Right ventricle myocardium superior (tissue), 1 donor: ENCODE results near the gene CCDC137. TPM values are rescaled to one million over a fixed set of nuclear protein-coding genes. Genes with fewer than 3 reads are reported as not detected.

Source experiments
- ATAC-seq: fragments of 200-7000 bp; cut with Tn5 transposase; one replicate; pipeline ENCODE4 v1.9.1; 2020; ENCODE audit warnings: mild to moderate bottlenecking; ENCODE audit not compliant: poor library complexity
- DNase-seq: peaks from one replicate; pipeline ENCODE4 v3.0.0-alpha.2; 2020
- intact Hi-C: fragments of 100-400 bp; cut with DNase I; formaldehyde crosslinking; loops from one replicate; pipeline ENCODE4 v1.11.2; 2022
- total RNA-seq: library from RNA; stranded (reverse); fragmentation: NEBNext Ultra II Directional; extraction: Animal tissue kit (Norgen Biotek cat#: 25700); gene quantifications from one replicate; pipeline ENCODE4 v1.2.1, GENCODE V29; 2021
- donor health status: DM: no; HTN: yes; CAD: no; lungs with severe emphysema.

Gene CCDC137
- total RNA-seq, 1 donor from 2014 or later = 4.8 TPM

DNA sequence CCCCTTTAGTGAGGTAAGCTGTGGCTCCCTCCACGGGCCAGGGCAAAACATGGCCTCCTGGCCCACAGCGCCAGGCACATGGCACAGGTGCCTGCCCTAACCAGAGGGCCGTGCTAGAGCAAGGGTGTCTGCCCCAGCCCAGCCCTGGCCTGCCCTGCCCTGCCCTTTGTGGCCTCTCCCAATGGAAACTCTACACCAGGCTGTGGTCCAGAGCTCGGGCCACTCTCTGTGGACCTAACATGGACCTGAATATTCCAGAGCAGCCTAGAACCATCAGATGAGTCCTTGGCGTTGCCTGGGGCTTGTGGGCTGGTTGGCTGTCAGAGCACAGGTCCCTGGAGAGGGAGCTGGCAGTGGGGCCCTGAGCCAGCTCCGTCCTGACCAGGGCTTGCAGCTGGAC, 28.7 kb downstream of the CCDC137 start:
- no peak for ATAC-seq
- no peak for DNase-seq
- intact Hi-C loops = no loop called here

DNA sequence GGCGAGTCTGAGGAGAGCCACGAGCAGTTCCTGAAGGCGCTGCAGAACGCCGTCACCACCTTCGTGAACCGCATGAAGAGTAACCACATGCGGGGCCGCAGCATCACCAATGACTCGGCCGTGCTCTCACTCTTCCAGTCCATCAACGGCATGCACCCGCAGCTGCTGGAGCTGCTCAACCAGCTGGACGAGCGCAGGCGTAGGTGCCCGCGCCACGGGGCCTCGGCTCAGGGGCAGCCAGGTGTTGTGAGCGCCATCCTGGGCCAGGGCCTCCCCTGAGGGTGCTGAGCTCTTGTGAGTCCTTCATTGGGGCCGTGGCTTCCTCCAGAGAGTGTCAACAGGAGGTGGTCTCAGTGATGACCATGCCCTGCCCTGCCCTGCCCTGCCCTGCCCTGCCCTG, 29.3 kb downstream of the CCDC137 start:
- intact Hi-C loops = no loop called here
- no peak for ATAC-seq
- DNase-seq = no peak

GRCh38 chr17:81696218-81696941, 29.8 kb downstream of the CCDC137 start:
- intact Hi-C loops = no loop called here
- DNase-seq (no peak), ATAC-seq (peak; percentile 9)

DNA sequence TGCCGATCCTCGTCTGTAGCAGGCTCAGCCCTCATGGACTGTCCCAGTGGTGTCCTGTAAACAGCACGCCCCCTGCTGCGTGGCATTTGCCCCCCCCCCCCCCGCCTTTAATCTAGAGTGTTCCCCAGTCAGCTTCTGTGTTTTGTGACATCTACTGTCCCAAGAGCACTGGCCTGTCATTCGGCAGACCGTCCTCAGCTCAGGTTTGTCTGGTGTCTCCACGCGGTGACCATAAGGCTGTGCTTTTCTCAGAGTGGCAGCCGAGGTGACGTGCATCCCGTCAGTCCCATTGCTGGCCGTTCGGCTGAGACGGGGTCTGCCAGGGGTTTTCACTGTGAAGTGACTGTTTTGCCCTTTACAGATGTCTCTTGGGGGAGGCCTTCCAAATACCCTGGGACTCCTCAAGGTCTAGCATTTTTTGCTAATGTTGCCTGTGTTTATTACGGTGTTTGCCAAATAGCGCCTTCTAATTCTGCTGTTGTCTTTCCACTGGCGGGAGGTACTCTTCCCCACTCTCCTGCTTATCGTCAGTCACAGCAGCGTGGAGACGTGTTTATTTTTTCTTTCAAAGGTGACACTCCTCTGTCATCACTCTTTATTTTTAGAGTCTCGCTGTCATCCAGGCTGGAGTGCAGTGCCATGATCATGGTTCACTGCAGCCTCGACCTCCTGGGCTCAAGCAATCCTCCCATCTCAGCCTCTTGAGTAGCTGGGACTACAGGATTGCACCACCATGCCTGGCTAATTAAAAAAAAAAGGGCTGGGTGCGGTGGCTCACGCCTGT, 30.9 kb downstream of the CCDC137 start:
- DNase-seq (no peak), ATAC-seq (peak; percentile 46)
- intact Hi-C loops = no loop called here

DNA sequence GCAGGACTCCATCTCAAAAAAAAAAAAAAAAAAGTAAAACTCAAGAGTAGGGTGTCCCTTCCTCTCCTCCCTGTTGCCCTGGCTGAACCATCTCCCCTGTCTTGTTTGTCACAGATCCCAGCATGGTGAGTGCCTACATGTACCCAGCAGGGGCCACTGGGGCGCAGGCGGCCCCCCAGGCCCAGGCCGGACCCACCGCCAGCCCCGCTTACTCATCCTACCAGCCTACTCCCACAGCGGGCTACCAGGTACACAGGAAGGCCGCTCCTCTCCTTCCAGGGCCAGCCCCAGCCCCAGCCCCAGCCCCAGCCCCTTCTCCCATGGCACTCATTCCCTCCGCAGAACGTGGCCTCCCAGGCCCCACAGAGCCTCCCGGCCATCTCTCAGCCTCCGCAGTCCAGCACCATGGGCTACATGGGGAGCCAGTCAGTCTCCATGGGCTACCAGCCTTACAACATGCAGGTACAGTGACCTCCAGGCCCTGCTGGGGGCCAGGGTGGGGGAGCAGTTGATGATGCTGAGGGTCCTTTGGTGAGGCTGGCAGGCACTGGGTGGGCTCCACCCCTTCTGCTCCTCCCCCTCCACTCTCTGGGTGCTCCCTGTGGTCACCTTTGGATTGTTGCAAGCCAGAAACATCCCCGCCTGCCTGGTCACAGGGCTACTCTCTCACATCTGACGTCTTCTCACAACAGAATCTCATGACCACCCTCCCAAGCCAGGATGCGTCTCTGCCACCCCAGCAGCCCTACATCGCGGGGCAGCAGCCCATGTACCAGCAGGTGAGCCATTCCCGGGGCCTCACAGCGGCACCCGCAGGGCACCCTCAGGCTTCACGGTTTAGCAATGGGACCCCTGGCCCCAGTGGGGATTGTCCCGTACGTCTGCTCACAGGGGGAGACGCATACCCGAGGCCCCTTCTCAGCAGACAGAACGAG, 34.1 kb downstream of the CCDC137 start:
- intact Hi-C loops = no loop called here
- no peak for ATAC-seq
- DNase-seq = no peak

DNA sequence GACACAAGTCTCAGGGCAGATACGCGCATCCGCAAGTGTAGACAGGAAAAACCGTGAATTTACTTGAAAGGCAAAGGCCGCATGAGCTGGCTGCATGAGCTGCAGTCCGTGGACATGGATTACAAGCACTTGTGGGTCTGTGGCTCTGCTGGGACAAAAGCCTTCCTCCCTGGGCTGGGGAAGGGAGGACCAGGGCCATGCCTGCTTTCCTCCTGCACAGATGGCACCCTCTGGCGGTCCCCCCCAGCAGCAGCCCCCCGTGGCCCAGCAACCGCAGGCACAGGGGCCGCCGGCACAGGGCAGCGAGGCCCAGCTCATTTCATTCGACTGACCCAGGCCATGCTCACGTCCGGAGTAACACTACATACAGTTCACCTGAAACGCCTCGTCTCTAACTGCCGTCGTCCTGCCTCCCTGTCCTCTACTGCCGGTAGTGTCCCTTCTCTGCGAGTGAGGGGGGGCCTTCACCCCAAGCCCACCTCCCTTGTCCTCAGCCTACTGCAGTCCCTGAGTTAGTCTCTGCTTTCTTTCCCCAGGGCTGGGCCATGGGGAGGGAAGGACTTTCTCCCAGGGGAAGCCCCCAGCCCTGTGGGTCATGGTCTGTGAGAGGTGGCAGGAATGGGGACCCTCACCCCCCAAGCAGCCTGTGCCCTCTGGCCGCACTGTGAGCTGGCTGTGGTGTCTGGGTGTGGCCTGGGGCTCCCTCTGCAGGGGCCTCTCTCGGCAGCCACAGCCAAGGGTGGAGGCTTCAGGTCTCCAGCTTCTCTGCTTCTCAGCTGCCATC, 34.9 kb downstream of the CCDC137 start:
- no peak for ATAC-seq
- no peak for DNase-seq
- intact Hi-C loops = no loop called here

GRCh38 chr17:81702934-81703746, 36.6 kb downstream of the CCDC137 start, which contains the start of gene MRPL12:
TSS of gene MRPL12 (plus strand) at chr17:81703367. CDS start at chr17:81703502, 135 bp downstream.
- intact Hi-C loops = no loop called here
- ATAC-seq = peak; percentile 95
- DNase-seq = peak; percentile 97

DNA sequence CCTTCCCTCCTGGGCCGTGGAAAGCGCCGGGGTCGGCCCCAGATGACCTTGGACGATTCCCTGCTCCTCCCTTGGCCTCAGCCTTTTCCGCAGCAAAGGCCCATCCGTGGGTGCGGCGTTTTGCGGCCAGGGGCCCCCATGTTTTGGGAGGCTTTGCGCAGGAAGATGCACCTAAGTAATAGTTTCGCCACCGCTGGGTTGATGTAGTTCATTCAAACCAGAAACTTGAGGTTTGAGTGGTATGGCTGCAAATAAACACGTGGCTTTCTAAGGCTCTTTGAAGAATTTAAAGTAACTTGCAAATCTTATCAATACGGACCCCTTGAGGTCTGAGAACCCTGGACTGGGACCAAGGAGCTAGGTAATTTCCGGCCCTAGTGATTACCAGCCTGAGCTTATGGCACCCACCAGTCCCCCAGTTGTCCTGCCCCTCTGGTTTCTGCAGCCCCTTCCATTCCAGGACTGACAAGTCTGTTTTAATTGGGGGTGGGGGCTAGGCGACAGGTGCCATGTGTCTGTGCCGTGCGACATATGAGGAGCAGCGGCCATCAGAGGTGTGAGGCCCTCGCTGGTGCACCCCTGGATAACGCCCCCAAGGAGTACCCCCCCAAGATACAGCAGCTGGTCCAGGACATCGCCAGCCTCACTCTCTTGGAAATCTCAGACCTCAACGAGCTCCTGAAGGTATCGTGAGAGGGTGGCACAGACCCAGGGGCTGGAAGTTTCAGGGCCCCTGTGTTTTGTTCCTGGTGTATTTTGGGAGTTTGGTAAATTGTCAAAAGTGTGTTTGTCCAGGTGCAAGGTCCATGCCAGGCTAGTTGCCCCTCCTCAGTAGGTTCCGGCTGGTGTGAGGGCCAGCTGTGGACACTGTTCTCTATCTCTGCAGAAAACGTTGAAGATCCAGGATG, 37.5 kb downstream of the CCDC137 start:
- intact Hi-C loops = no loop called here
- DNase-seq = no peak
- no peak for ATAC-seq

DNA sequence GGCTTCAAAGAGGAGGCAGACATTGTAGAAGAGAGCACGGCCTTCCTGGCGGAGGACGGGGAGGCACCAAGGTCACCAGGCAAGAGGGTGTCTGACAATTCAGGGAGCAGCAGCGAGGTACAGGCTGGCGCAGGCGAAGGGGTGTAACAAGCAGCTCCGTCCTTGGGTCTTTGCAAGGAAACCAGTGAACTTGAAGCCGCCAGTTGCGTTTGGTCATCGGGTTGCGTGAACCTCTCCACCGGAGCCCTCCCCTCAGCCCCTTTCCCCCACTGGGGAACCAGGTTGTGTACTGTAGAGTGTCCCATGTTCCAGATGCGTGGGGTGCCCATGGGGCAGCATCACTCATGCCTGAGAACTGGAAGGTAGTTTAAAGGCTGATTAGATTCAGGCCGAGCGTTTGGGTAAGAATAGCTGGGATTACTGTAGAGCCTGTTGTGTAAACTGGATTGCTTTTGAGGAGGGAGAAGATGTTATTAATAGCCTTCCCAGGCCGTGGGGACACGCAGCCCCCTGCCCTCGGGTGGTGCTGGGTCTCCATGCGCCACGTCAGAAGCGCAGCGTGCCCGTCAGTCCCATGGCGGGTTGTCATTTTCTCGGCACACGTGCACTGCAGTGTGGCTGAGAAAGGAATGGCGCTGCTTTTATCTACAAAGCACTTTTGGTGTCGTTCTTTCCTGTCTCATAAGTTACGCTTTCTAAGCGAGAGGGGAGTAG, 39.1 kb downstream of the CCDC137 start:
- intact Hi-C loops = no loop called here
- no peak for DNase-seq

DNA sequence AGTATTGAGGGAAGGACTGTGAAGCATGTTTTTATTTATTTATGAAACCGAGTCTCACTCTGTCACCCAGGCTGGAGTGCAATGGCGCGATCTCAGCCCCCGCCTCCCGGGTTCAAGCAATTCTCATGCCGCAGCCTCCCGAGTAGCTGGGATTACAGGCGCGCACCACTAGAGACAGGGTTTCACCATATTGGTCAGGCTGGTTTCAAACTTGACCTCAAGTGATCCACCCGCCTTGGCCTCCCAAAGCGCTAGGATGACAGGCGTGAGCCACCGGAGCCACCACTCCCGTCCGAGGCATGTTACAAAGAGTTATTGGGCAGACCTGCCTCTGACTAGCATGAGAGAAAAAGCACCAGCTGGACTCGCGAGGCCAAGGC, 39.7 kb downstream of the CCDC137 start:
- ATAC-seq (no peak), DNase-seq (no peak)
- intact Hi-C loops = no loop called here

More for the DNA sequence above, 39.1 kb downstream of the CCDC137 start:
- ATAC-seq = no peak

- DNase-seq = peak; percentile 30
- intact Hi-C loops = no loop called here
- no peak for ATAC-seq
Measured at GRCh38 chr17:81706757-81707624, 40.5 kb downstream of the CCDC137 start.

- DNase-seq = peak; percentile 36
- no peak for ATAC-seq
- intact Hi-C loops = no loop called here
Measured at GRCh38 chr17:81707725-81708646, 41.4 kb downstream of the CCDC137 start.

DNA sequence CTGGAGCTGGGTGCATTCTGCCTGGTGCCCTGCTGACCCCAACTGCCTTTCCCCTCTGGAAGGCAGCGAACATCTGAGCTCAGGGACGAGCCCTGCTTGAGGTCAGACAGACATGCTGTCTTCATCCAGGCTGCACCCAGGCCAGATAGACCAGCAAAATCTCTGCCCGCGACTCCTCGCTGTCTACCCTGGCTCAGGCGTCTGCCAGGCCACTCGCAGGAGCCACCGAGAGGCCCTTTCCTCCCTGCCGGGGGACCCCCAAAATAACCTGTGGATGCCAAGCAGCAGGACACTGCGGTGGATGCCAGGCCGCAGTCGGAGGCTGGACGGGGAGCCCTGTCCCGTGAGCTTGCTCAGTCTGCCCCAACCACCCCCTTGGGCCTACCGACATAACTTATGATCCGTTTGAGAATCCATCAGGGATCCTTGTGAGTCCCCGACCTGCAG, 42.2 kb downstream of the CCDC137 start:
- ATAC-seq = no peak
- intact Hi-C loops = no loop called here
- peak; percentile 29 for DNase-seq
